Caco-2 (cell line): ENCODE data around the gene RND2. TPM values are rescaled to one million over a fixed set of nuclear protein-coding genes. Genes with fewer than 3 reads are reported as not detected.

Experiments
- BruUV-seq: library from RNA; stranded (reverse); fragments of 400-500 nt; replicated peaks from 2 replicates; lab custom pipeline; 2021; lab: Mats Ljungman, UMichigan
- CTCF ChIA-PET: fragments of 300-600 bp; sonication (Branson Sonifier 250); formaldehyde crosslinking; loops from one replicate; lab custom pipeline; 2022; ENCODE audit warnings: antibody characterized with exemption; lab: Charles Lee
- POLR2A ChIA-PET: fragments of 300-600 bp; sonication (Branson Sonifier 250); formaldehyde crosslinking; loops from one replicate; lab custom pipeline; 2022; ENCODE audit warnings: antibody characterized with exemption; lab: Charles Lee
- DNase-seq, 2 experiments: peaks; one replicate each; pipeline versions ENCODE4 v3.0.0 to v3.0.0-alpha.2; 2020 to 2022
- H3K27me3 ChIP-seq: replicated peaks from 2 replicates; pipeline ENCODE4 v1.6.0; 2011; ENCODE audit warnings: low read length; ENCODE audit not compliant: control insufficient read depth, insufficient read depth
- H3K36me3 ChIP-seq: 2 replicates; pipeline ENCODE4 v1.5.1; 2011; ENCODE audit warnings: low read length; ENCODE audit not compliant: control insufficient read depth, insufficient read depth
- H3K4me1 ChIP-seq: fragments of 250-450 bp; sonication (Bioruptor Pico); 2 replicates; pipeline ENCODE4 v1.5.1; 2020; ENCODE audit warnings: mild to moderate bottlenecking
- H3K4me3 ChIP-seq: 2 replicates; pipeline ENCODE4 v1.5.1; 2011; ENCODE audit warnings: low read depth, mild to moderate bottlenecking, control low read depth, low read length
- H3K9me3 ChIP-seq: fragments of 250-450 bp; sonication (Bioruptor Pico); 2 replicates; pipeline ENCODE4 v1.5.1; 2020; ENCODE audit warnings: mild to moderate bottlenecking, moderate library complexity
- H3K27ac Mint-ChIP-seq: one replicate; pipeline ENCODE4 v1.8.0; 2022; ENCODE audit warnings: mixed read lengths; ENCODE audit not compliant: unreplicated experiment
- H3K27me3 Mint-ChIP-seq: one replicate; pipeline ENCODE4 v1.8.0; 2022; ENCODE audit warnings: mixed read lengths; ENCODE audit not compliant: insufficient read depth, unreplicated experiment
- H3K36me3 Mint-ChIP-seq: one replicate; pipeline ENCODE4 v1.8.0; 2022; ENCODE audit warnings: mild to moderate bottlenecking, mixed read lengths; ENCODE audit not compliant: insufficient read depth, unreplicated experiment
- H3K4me1 Mint-ChIP-seq: one replicate; pipeline ENCODE4 v1.8.0; 2022; ENCODE audit warnings: low read depth, mixed read lengths; ENCODE audit not compliant: unreplicated experiment
- H3K4me3 Mint-ChIP-seq: one replicate; pipeline ENCODE4 v1.8.0; 2022; ENCODE audit warnings: mild to moderate bottlenecking, moderate library complexity, mixed read lengths; ENCODE audit not compliant: unreplicated experiment
- H3K9me3 Mint-ChIP-seq: one replicate; pipeline ENCODE4 v1.8.0; 2022; ENCODE audit warnings: mixed read lengths; ENCODE audit not compliant: unreplicated experiment
- CTCF ChIP-seq, 2 experiments: fragments of 200-600 bp in 1 of 2; IDR thresholded peaks; 1 replicate in 1 of 2; 2 replicates in 1 of 2; pipeline versions ENCODE4 v1.5.1 to v1.8.0; 2011 to 2022; ENCODE audit warnings: antibody characterized with exemption in 1 of 2, control low read depth in 1 of 2, inconsistent platforms in 1 of 2, low read depth in 1 of 2, low read length in 1 of 2, mild to moderate bottlenecking in 1 of 2, moderate library complexity in 1 of 2; ENCODE audit not compliant: insufficient read depth in 1 of 2, severe bottlenecking in 1 of 2, unreplicated experiment in 1 of 2
- intact Hi-C: fragments of 100-400 bp; cut with micrococcal nuclease; formaldehyde crosslinking; loops from one replicate; pipeline ENCODE4 v1.10.0; 2022; ENCODE audit not compliant: unreplicated experiment
- total RNA-seq: library from RNA; stranded (reverse); gene quantifications from 2 replicates; pipeline ENCODE4 v1.2.3, GENCODE V29; 2022

Gene RND2
- total RNA-seq, 1 experiment from 2014 or later: 1.2 TPM

- intact Hi-C loops: no loop called here
- Histone ChIP-seq H3K9me3 (no peaks in the 10 kb centered on the region), H3K4me1 (peaks cover 8% of the 10 kb centered on the region), H3K27me3 (no peaks in the 10 kb centered on the region), H3K4me3 (no peak overlapping the region), H3K36me3 (peaks cover 3% of the 10 kb centered on the region; the same call in 1 of the 2 replicates)
- no peak for TF ChIP-seq CTCF (IDR thresholded peaks at IDR 0.05; ENCODE audit: insufficient read depth in 1 of 2, low read depth in 1 of 2, low read length in 1 of 2, severe bottlenecking in 1 of 2, unreplicated experiment in 1 of 2)
- Mint-ChIP-seq H3K9me3 (no peaks in the 10 kb centered on the region), H3K27me3 (no peaks in the 10 kb centered on the region), H3K4me1 (no peaks in the 10 kb centered on the region), H3K27ac (peak overlapping the region; percentile 77), H3K4me3 (no peak overlapping the region), H3K36me3 (peaks cover 73% of the 10 kb centered on the region)
- ChIA-PET POLR2A (no interaction called here), CTCF (no interaction called here)
- no TSS peak for BruUV-seq
- DNase-seq: no peak
Observed at GRCh38 chr17:43003542-43004172, 21.4 kb upstream of the RND2 start.

- Mint-ChIP-seq H3K27ac (peak within 1 kb of the TSS; percentile 89), H3K4me1 (peaks cover 16% of the 10 kb centered on the region), H3K9me3 (no peaks in the 10 kb centered on the region), H3K4me3 (peak within 1 kb of the TSS; percentile 76), H3K36me3 (peaks cover 41% of the 10 kb centered on the region), H3K27me3 (no peaks in the 10 kb centered on the region)
- ChIA-PET POLR2A (interaction anchor here (0.6 to 1.7 kb wide), 2 partner anchors 9 to 58 kb away, joined by 5 to 28 read pairs; partner anchors contain the start of gene RPL27), CTCF (interaction anchor here (1.0 to 1.5 kb wide), 3 partner anchors 9 to 328 kb away, joined by 3 to 8 read pairs (median 4); partner anchors contain the start of gene RPL27)
- peak in 1 of 2 experiments; percentile 73 for TF ChIP-seq CTCF (IDR thresholded peaks at IDR 0.05; ENCODE audit: insufficient read depth in 1 of 2, low read depth in 1 of 2, low read length in 1 of 2, severe bottlenecking in 1 of 2, unreplicated experiment in 1 of 2)
- BruUV-seq: no TSS peak
- peaks cover 18% of the 10 kb centered on the region for H3K4me1 ChIP-seq
- peak within 1 kb of the TSS; percentile 58 for H3K4me3 ChIP-seq
- no peaks in the 10 kb centered on the region; the same call in 1 of the 2 replicates for H3K36me3 ChIP-seq
- intact Hi-C loops: no loop called here
- H3K9me3 ChIP-seq: no peaks in the 10 kb centered on the region
- H3K27me3 ChIP-seq: no peaks in the 10 kb centered on the region
- DNase-seq: peak; percentile 87 to 89
Observed at GRCh38 chr17:43006639-43007551, 18.1 kb upstream of the RND2 start, which contains the start of gene IFI35. Gene IFI35, plus strand, starts transcription at chr17:43006784. Its CDS starts 164 bp downstream, at chr17:43006948.
